HUES64 (cell line): ENCODE measurements around the gene NRIP2.

Experiments
- H3K27ac ChIP-seq: 2 replicates; pipeline ENCODE4 v1.7.0; 2013; ENCODE audit warnings: low read depth, low read length, inconsistent platforms
- H3K27me3 ChIP-seq: 2 replicates; pipeline ENCODE4 v1.6.1; 2013; ENCODE audit warnings: mild to moderate bottlenecking, low read length; ENCODE audit not compliant: insufficient read depth
- H3K36me3 ChIP-seq: 2 replicates; pipeline ENCODE4 v1.6.1; 2013; ENCODE audit warnings: mild to moderate bottlenecking, low read length; ENCODE audit not compliant: insufficient read depth
- H3K4me1 ChIP-seq: 2 replicates; pipeline ENCODE4 v1.6.1; 2013; ENCODE audit warnings: mild to moderate bottlenecking, low read length, moderate library complexity; ENCODE audit not compliant: insufficient read depth
- H3K4me3 ChIP-seq: 2 replicates; pipeline ENCODE4 v1.5.1; 2013; ENCODE audit warnings: mild to moderate bottlenecking, low read length, moderate library complexity
- H3K9ac ChIP-seq: 2 replicates; pipeline ENCODE4 v1.6.1; 2013; ENCODE audit warnings: mild to moderate bottlenecking, low read depth, low read length
- H3K9me3 ChIP-seq: 2 replicates; pipeline ENCODE4 v1.6.1; 2013; ENCODE audit warnings: low read depth, low read length; ENCODE audit not compliant: insufficient read depth
- WGBS: fragments of 150-250, 120-280 bp; methylation state at CpG from one replicate; pipeline ENCODE4 v1.1.7; 2013; ENCODE audit warnings: missing lambda C conversion rate; 5-methylcytosine and 5-hydroxymethylcytosine counted together

Gene NRIP2

DNA sequence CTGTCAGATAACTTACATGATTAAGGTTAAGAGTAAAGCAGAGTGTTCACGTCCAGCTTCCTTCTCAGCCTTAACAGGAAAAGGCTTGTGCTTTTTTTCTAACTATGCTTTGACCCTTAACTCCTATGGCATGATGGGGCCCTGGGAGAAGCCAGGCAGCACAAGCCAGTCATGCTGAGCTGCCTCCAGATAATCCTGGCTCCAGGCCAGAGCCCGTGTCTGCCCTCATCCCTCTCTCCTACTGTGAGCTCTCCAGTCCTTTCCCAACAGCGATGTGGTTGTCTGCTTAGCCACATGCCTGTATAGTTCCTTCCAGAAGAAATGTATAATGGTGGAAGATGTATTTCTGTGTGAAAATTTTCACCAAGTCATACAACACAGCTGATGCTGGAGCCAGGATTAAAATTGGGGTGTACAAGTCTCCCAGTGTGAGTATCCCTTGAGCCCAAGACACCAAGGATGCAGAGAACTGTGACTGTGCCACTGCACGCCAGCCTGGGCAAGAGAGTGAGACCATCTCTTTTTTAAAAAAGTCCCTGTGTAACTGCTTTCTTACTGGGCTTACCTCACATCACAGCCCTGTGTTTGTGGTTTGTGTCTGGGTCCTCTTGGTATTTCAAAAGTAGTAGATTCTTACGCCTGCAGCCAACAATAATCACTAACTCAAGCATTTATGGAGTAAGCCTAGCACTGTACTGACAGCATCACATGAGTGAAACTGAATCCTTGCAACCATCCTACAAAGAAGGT lies 30.3 kb downstream of the NRIP2 start:
- H3K27ac ChIP-seq = no peak overlapping the region

DNA sequence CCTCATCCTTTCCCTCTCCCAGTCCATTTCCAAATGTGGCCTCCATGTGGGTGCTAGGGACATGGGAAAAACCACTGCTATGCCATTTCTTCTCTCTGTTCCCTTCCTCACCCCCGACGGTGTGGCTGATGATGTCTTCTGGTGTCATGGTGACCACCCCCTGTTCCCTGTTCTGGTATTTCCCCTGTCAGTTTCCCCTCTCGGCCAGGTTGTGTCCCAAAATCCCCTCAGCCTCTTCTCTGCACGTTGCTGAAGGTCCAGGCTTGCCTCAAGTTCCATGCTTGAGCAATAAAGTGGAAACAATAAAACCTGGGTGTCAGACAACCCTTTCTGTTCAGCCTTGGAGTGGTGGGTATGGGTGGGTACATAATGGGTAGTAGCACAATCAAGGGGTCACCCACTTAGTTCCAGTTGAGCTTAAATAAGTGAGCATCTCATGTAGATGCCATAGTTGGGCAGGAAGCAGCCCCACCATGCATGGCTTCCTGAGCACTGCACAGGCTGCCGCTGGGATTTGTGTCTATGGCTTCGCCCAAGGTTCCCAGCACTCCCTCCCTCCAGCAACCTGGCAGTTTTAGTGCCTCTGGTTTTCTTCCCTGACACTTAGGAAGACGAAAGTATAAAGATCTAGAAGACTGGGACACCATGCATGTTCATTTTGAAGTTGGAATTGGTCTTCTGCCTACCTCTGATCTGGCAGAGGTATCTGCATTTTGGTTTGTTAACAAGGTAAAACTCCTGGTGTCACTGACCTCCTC lies 31.0 kb downstream of the NRIP2 start:
- H3K4me1 ChIP-seq = no peaks in the 10 kb centered on the region
- no peak overlapping the region for H3K27ac ChIP-seq
- no peak overlapping the region for H3K9ac ChIP-seq
- H3K9me3 ChIP-seq = no peaks in the 10 kb centered on the region
- no peaks in the 10 kb centered on the region for H3K27me3 ChIP-seq
- no peak overlapping the region for H3K4me3 ChIP-seq
- peaks cover 74% of the 10 kb centered on the region for H3K36me3 ChIP-seq
- WGBS = 90% methylated on average over 7 of the region's 7 CpGs

More for the DNA sequence above, 30.3 kb downstream of the NRIP2 start:
- Histone ChIP-seq H3K9ac (no peak overlapping the region), H3K9me3 (no peaks in the 10 kb centered on the region), H3K36me3 (peaks cover 66% of the 10 kb centered on the region), H3K4me1 (no peaks in the 10 kb centered on the region), H3K4me3 (no peak overlapping the region), H3K27me3 (no peaks in the 10 kb centered on the region)
- WGBS = 82% methylated on average over 5 of the region's 5 CpGs

DNA sequence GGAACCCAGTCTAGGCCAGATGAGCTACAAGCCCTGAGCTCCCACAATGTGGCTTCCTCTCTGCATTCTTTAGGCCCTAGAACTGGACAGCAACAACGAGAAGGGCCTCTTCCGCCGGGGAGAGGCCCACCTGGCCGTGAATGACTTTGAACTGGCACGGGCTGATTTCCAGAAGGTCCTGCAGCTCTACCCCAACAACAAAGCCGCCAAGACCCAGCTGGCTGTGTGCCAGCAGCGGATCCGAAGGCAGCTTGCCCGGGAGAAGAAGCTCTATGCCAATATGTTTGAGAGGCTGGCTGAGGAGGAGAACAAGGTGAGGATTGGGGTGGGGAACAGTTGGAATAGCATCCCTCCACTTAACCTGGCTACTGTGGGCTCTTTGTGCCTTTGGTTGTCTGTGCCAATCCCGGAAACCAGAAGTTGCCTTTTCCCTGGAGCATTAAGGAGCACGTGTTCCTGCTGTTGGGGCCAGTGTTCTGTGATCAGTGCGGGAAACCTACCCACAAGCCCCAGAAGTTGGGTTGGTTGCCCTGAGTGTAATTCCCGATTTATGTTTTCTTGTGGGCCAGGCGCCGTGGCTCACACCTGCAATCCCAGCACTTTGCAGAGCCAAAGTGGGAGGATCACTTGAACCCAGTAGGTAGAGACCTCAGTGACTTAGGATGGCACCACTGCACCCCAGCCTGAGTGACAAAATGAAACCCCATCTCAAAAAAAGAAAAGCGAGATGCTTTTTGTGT lies 33.6 kb downstream of the NRIP2 start:
- no peak overlapping the region for H3K9ac ChIP-seq
- 95% methylated on average over 15 of the region's 16 CpGs for whole genome bisulfite sequencing
- H3K4me1 ChIP-seq = no peaks in the 10 kb centered on the region
- H3K27ac ChIP-seq = no peak overlapping the region
- H3K36me3 ChIP-seq = peaks cover 99% of the 10 kb centered on the region
- no peak overlapping the region for H3K4me3 ChIP-seq
- H3K9me3 ChIP-seq = no peaks in the 10 kb centered on the region
- H3K27me3 ChIP-seq = no peaks in the 10 kb centered on the region

DNA sequence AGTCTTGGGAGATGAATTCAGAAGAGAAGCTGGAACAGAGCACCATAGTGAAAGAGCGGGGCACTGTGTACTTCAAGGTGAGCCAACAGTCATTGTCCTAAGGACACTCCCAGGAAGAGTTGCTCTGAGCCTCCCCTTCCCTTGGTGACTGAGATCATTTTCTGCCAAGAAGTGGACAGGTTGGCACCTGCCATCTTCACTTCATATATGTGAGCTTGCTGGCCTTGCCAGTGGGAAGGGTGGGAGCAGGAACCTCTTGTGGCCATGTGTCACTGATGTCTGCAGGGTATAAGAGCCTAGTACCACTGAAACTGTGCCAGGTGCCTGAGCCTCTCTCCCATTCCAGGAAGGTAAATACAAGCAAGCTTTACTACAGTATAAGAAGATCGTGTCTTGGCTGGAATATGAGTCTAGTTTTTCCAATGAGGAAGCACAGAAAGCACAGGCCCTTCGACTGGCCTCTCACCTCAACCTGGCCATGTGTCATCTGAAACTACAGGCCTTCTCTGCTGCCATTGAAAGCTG lies 34.7 kb downstream of the NRIP2 start:
- no peak overlapping the region for H3K9ac ChIP-seq
- no peak overlapping the region for H3K27ac ChIP-seq
- 96% methylated on average over 3 of the region's 3 CpGs for WGBS
- H3K9me3 ChIP-seq = no peaks in the 10 kb centered on the region
- H3K4me1 ChIP-seq = no peaks in the 10 kb centered on the region
- no peak overlapping the region for H3K4me3 ChIP-seq
- H3K27me3 ChIP-seq = no peaks in the 10 kb centered on the region
- peaks cover 87% of the 10 kb centered on the region for H3K36me3 ChIP-seq

DNA sequence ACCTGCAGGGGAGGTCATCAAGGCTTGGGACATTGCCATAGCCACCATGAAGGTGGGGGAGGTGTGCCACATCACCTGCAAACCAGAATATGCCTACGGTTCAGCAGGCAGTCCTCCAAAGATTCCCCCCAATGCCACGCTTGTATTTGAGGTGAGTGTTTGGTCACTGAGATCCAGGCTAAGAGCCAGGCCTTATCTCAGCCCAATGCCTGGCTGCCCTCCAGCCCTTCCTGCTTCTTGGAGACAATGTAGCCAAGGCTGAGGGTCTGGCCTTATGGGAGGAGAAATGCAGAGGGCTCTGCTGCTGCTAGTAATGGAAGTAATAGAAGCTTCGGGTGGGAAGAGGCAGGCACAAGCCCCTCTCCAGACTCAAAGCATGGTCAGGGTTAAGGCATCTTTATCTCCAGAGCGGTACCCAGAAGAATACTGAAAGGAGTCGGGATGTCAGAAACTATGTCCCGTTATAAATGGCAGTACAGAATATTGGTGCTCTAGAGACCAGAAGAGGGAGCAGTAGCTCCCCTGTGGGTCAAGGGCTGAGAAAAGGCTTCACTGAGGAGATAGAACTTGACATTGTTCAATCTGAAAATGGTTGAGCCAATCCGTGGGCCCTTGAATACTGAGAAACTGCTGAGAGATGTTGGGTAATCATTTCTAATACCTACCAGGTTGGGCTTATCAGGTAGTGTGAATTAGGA lies 37.0 kb downstream of the NRIP2 start:
- Histone ChIP-seq H3K27ac (no peak overlapping the region), H3K9me3 (no peaks in the 10 kb centered on the region), H3K27me3 (peaks cover 12% of the 10 kb centered on the region), H3K4me1 (no peaks in the 10 kb centered on the region; the same call in 1 of the 2 replicates), H3K9ac (no peak overlapping the region), H3K4me3 (no peak overlapping the region), H3K36me3 (peaks cover 65% of the 10 kb centered on the region)
- WGBS = 95% methylated on average over 7 of the region's 7 CpGs

DNA sequence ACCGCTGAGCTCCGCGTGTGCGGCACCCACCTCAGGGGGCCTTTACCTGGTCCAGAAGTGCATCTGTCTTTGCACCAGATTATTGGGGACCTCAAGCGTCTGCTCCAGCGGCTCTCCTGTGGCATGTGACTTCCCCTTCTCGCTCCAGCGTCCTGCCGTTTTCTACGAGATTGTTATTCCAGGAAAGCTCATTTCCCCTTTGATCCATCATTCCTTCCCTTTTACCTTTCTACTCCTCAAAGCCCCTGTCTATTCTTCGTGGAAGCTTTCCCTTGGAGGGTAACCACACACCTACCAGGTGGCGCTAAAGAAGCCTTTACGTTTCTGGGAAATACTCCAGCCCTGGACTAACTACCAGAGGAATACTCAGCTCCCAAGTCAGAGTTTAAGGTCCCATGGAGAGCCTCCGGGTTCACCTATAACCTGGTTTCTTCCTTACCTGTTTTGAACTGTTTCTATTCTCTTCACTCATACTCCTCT lies 38.6 kb downstream of the NRIP2 start:
- Histone ChIP-seq H3K9ac (peak overlapping the region; percentile 78), H3K27ac (no peak overlapping the region), H3K4me1 (no peaks in the 10 kb centered on the region; the same call in 1 of the 2 replicates), H3K9me3 (no peaks in the 10 kb centered on the region), H3K36me3 (peaks cover 49% of the 10 kb centered on the region), H3K4me3 (peak overlapping the region; percentile 76), H3K27me3 (peaks cover 12% of the 10 kb centered on the region)
- 14% methylated on average over 14 of the region's 14 CpGs for WGBS

DNA sequence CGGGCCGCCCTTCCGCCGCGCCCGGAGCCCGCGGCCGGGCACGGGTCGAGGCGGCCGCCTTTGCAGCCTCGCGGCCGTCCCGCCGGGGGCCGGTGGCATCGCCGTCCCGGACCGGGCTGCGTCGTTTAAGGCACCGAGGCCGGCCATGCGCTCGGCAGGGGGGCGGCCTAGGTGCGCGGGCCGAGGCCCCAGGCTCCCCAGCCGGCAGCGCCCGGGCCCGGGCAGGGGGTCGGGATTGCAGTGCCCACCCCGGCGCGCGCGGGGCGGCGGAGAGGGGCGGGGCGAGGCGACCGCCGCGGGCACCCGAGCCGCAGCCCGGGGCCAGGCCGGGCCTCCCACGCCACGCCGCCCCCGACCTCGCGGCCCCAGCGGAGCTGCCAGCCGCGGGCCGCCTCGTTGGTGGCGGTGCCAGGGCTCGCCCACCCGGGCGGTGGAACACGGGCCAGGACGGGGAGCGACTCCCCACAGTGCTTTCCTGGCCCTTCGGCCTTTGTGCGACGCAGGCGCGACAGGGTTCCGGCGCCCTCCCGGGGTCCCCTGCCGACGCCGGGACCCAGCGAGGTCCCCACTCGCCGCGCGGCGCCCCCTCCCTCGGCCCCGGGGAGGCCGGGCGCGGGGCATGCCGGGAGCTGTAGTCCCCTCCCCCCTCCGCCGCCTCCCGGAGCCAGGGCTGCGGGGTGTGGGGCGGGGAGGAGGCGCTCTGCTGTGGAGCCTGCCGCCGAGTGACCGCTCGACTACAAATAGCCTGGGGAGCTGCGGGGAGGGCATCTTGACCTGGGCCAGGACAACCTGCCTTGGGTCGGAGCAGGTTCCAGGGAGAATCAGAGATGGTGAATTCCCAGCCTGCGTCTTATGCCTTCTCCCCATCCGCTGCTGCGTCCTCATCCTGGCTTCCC lies 39.3 kb downstream of the NRIP2 start:
- peak overlapping the region; percentile 76 for H3K4me3 ChIP-seq
- H3K9ac ChIP-seq = peak overlapping the region; percentile 78
- no peaks in the 10 kb centered on the region; the same call in 1 of the 2 replicates for H3K4me1 ChIP-seq
- peaks cover 42% of the 10 kb centered on the region for H3K36me3 ChIP-seq
- no peaks in the 10 kb centered on the region for H3K9me3 ChIP-seq
- H3K27me3 ChIP-seq = peaks cover 12% of the 10 kb centered on the region
- no peak overlapping the region for H3K27ac ChIP-seq
- WGBS = under 1% methylated on average over 111 of the region's 111 CpGs

DNA sequence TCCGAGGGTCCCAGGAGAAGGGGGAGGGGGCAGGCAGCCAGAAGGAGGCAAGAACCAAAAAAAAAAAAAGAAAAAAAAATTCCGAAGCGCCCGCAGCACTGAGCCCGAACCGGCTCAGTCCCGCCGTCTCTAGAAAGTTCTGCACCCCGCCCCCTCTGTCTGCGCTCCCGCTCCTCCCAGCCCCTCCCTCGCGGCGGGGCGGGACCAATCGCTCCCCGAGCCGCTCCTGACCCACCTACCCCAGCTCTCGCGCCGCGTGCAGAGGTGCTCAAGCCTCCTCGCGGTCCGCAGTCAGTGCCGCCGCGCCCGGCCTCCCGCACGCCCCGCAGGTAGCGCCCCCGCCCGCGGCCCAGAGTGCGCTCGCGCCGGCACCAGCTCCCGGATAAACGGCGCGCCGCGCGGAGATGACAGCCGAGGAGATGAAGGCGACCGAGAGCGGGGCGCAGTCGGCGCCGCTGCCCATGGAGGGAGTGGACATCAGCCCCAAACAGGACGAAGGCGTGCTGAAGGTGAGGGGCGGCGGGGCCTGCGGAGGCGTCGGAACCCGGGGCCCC lies 40.0 kb downstream of the NRIP2 start, which contains the start of gene FKBP4:
FKBP4 (plus strand) TSS at position 235 of the 554 bp plus-strand sequence; CDS start at position 405, 170 bp downstream.
- Histone ChIP-seq H3K4me3 (peak within 1 kb of the TSS; percentile 76), H3K27ac (peak within 1 kb of the TSS; percentile 48; the same call in 1 of the 2 replicates), H3K27me3 (peaks cover 12% of the 10 kb centered on the region), H3K9me3 (no peaks in the 10 kb centered on the region), H3K36me3 (peaks cover 35% of the 10 kb centered on the region), H3K4me1 (no peaks in the 10 kb centered on the region; the same call in 1 of the 2 replicates), H3K9ac (peak within 1 kb of the TSS; percentile 78)
- under 1% methylated on average over 63 of the region's 63 CpGs for WGBS

DNA sequence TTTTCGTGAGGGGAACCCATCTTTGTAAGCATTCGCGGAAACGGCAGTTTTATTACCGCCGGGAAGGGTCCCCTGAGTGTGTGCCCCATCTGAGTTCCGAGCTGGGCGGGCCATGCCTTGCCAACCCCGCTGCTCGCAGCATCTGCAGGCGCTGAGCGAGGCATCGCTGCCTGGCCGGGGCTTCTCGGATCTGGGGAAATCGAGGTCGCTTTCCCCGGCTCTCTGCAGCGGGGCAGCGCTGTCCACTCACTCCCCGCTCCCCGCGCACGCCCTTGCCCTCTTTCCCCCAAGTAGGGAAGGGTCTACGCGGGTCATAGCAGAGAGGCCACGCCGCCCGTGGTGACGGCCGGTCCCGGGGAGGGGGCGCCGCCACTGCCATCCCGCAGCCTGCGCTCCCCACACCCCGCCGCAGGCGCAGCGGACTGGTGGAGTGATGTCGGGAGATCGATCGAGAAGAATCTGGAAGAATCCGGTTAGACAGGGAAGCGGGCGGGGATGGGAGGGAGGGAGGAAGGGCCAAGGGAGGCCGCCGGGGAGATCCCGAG lies 40.6 kb downstream of the NRIP2 start:
- Histone ChIP-seq H3K27ac (peak overlapping the region; percentile 48; the same call in 1 of the 2 replicates), H3K4me1 (no peaks in the 10 kb centered on the region; the same call in 1 of the 2 replicates), H3K9me3 (no peaks in the 10 kb centered on the region), H3K9ac (peak overlapping the region; percentile 73), H3K27me3 (peaks cover 14% of the 10 kb centered on the region), H3K36me3 (peaks cover 29% of the 10 kb centered on the region), H3K4me3 (peak overlapping the region; percentile 76)
- WGBS = 3% methylated on average over 49 of the region's 49 CpGs
